ENCODE results near the gene SPTBN1.
"Not testable (repeated sequence)": the region's sequence is repeated elsewhere in the genome, so short reads cannot be mapped to it uniquely, and the experiment has no call there.

SPTBN1 gene

DNA sequence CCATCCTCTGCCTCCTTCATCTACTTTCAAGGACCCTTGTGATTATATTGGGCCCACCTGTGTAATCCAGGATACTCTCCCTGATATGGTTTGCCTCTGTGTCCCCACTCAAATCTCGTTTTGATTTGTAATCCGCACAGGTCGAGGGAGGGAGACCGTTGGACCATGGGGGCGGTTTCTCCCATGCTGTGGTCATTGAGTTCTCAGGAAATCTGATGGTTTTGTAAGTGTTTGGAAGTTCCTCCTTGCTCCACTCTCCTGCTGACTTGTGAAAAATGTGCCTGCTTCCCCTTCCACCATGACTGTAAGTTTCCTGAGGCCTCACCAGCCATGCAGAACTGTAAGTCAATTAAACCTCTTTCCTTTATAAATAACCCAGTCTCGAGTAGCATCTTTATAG is 225.3 kb downstream of the SPTBN1 start:
- DNase-seq, result no peak

- no peak for DNase-seq
These were observed 227.5 kb downstream of the SPTBN1 start for GRCh38 chr2:54683596-54683995.

DNA sequence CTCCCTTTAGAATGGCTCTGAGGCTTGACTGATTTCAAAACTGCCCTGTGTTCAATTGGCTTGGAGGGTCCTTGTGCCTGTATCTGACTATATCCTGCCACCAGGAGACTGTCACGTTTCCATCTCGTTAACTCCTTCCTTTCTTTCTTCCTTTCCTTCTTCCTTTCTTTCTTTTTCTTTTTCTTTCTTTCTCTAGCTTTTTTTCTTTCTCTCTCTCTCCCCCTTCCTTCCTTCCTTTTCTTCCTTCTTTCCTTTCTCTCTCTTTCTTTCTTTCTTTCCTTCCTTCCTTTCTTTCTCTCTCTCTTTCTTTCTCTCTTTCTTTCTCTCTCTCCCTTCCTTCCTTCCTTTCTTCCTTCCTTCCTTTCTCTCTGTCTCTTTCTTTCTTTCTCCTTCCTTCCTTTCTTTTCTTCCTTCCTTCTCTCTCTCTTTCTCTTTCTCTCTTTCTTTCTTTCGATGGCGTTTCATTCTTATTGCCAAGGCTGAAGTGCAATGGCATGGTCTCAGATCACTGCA is 229.2 kb downstream of the SPTBN1 start:
- no peak for DNase-seq

DNA sequence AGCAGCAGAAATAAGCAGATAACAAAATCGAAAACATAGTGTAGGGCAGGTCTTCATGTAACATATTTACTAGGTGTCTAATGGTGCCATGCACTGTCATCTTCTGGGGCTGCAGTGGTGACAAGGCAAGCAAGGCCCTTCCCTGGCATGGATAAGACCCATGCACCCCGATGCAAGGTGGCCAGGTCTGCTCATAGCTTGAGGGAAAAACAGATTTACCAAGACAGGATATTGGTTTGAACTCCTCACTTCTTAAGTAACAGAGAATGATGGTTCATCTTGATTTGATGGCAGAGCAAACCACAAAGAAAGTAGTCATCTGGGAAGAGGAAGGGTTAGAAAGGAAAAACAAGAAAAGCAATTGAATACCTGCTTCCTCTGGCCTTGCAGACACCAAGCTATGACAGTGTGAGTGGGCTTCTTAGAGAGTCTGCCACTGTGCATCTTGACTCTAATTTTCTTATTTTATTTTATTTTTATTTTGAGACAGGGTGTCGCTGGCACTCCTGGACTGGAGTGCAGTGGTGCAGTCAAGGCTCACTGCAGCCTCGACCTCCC is 231.5 kb downstream of the SPTBN1 start:
- no peak for DNase-seq

DNA sequence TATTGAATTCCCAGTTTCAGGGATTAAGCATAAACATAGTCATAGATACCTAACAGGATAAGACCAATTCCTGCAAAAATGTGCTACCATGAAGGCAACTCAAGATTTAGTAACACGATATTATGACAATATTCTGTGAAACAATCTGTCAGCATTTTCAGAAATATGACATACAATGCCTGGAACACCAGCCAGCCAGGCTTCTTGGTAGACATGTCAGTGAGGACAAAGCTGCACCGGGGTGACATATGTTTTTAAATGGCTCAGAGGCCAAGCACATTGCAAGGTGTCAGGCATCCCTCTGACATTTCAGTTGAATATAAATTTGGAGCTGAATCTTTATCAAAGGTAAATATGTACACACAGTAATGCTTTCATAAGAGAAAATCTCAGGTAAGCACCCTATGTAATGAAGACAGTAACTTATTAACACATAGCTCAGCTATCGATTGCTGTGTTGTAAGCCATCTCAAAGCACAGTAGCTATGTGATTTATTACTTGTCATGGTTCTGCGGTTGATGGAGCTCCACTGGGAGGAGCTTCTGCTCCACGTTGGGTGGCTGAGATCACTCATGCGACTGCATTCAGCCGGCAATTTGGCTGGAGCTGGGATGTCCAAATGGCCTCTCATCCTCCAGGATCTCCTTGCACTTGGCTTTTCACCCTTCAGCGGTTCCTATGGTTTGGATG is 235.5 kb downstream of the SPTBN1 start:
- DNase-seq, result no peak

GRCh38 chr2:54692556-54692955 is 236.4 kb downstream of the SPTBN1 start:
- no peak for DNase-seq

GRCh38 chr2:54695378-54695777 is 239.3 kb downstream of the SPTBN1 start:
- no peak for DNase-seq

GRCh38 chr2:54697934-54698333 is 241.8 kb downstream of the SPTBN1 start:
- no peak for DNase-seq

- DNase-seq, result not testable (repeated sequence)
These were observed 242.8 kb downstream of the SPTBN1 start for GRCh38 chr2:54698926-54699325.

GRCh38 chr2:54699665-54700064 is 243.5 kb downstream of the SPTBN1 start:
- DNase-seq, result no peak

GRCh38 chr2:54701029-54701428 is 244.9 kb downstream of the SPTBN1 start:
- no peak for DNase-seq

- DNase-seq, result no peak
These were observed 248.1 kb downstream of the SPTBN1 start for GRCh38 chr2:54704238-54704637.

- DNase-seq, result no peak
These were observed 248.8 kb downstream of the SPTBN1 start for GRCh38 chr2:54704688-54705605.

GRCh38 chr2:54706622-54707021 is 250.5 kb downstream of the SPTBN1 start:
- DNase-seq, result no peak

GRCh38 chr2:54708584-54709335 is 252.6 kb downstream of the SPTBN1 start:
- peak; percentile 27 for DNase-seq

DNA sequence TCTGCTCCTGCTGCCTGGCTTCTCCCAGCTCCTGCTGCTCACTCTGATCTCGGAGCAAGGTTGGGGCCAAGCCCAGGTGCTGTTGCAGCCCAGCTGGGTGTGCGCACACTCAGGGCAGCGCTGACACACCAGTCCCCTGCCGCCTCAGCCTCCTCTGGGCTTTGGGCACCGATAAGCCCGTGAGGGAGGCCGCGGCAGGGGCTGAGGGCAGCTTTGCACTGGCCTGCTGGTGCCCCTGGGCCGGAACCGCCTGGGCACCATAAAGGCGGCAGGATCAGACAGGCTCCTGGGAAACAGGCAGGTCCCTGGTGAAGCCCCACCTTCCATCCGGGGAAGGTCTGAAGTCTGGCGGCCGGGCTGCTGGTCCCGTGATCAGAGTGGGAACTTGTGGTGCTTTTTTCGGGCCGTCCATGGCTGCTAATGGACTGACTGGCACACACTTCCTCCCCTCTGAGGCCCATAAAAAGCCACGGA is 253.2 kb downstream of the SPTBN1 start:
- DNase-seq, result peak; percentile 30

DNA sequence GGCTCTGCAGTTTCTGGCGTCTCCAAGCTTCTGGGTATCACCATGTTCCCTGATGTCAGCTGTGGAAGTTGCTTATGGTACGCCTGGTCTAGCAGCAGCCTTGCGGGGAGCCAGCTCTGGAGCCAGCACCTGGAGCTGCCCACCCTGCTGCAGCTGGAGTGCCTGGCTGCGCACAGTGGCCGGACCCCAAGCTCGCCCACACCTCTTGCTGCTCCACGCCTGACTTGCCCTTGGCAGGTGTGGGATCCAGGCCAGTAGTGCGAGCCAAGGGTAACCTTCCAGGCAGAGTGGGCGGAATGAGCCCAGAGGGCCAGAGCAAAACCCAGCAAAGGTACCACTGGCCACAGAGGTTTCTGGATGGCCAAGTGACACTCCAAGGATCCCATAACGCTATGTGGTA is 254.1 kb downstream of the SPTBN1 start:
- DNase-seq, result no peak

DNA sequence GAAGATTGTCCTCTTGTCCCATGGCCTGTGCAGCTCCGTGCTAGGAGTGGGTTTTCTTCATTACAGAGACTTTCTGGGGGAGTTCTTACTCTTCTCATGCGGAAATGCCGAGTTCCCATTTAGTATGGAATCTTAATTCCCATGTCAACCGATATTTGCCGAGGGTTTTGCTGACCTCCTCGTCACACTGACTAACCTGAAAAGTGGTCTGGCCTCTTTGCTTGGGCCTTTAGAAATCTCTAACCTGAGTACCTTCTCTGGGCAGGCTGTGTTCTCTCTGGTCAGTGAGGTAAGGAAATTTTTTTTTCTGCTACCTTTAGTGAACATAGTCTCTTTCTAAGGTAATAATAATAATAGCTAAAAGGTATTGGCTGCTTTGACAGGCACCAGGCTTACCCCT is 256.4 kb downstream of the SPTBN1 start:
- DNase-seq, result no peak

DNA sequence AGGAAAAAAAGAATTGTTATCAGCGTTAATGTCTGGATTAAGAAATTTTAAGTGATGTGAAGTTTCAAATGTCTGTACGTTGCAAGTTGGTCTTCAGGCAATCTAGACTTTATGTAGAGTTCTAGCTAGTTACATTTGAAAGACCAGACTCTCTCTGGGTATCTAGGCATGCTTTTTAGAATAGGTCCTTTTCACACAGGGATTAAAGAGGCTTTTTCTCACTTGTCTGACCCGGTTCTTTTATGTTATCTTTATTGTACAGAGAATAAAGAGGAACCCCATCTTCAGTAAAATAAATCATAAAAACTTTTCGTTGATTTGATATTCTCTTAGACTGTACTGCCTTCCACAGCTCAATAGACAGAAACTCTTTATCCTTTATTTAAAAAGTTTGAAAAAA is 258.9 kb downstream of the SPTBN1 start:
- DNase-seq, result no peak

DNA sequence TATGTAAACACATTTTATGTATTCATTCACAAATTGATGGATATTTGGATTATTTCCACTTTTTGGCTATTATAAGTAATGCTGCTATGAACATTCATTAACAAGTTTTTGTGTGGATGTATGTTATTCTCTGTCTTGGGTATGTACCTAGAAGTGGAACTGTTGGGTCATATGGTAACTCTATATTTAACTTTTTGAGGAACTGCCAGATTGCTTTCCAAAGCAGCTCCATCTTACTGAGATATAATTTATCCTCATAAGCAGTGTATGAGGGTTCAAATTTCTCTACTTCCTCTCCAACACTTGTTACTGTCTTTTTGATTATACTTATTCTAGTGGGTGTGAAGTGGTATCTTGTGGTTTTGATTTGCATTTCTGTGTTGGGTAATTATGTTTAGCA is 260.2 kb downstream of the SPTBN1 start:
- DNase-seq, result no peak

GRCh38 chr2:54720563-54720962 is 264.4 kb downstream of the SPTBN1 start:
- no peak for DNase-seq

Data from activated T-cell treated with anti-CD3 and anti-CD28 coated beads, Interleukin-2, amount 50 U/mL, for 1 hour (primary cell).